GM19395 (cell line): ENCODE measurements around the gene THAP12.
"Not testable (repeated sequence)": the region's sequence is repeated elsewhere in the genome, so short reads cannot be mapped to it uniquely, and the experiment has no call there.

ENCODE experiments used
- ATAC-seq: cut with Tn5 transposase; IDR thresholded peaks from one replicate; pipeline ENCODE4 v1.9.1; 2021; ENCODE audit warnings: mild to moderate bottlenecking, moderate library complexity; ENCODE audit not compliant: unreplicated experiment

The THAP12 gene, protein sequence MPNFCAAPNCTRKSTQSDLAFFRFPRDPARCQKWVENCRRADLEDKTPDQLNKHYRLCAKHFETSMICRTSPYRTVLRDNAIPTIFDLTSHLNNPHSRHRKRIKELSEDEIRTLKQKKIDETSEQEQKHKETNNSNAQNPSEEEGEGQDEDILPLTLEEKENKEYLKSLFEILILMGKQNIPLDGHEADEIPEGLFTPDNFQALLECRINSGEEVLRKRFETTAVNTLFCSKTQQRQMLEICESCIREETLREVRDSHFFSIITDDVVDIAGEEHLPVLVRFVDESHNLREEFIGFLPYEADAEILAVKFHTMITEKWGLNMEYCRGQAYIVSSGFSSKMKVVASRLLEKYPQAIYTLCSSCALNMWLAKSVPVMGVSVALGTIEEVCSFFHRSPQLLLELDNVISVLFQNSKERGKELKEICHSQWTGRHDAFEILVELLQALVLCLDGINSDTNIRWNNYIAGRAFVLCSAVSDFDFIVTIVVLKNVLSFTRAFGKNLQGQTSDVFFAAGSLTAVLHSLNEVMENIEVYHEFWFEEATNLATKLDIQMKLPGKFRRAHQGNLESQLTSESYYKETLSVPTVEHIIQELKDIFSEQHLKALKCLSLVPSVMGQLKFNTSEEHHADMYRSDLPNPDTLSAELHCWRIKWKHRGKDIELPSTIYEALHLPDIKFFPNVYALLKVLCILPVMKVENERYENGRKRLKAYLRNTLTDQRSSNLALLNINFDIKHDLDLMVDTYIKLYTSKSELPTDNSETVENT

DNA sequence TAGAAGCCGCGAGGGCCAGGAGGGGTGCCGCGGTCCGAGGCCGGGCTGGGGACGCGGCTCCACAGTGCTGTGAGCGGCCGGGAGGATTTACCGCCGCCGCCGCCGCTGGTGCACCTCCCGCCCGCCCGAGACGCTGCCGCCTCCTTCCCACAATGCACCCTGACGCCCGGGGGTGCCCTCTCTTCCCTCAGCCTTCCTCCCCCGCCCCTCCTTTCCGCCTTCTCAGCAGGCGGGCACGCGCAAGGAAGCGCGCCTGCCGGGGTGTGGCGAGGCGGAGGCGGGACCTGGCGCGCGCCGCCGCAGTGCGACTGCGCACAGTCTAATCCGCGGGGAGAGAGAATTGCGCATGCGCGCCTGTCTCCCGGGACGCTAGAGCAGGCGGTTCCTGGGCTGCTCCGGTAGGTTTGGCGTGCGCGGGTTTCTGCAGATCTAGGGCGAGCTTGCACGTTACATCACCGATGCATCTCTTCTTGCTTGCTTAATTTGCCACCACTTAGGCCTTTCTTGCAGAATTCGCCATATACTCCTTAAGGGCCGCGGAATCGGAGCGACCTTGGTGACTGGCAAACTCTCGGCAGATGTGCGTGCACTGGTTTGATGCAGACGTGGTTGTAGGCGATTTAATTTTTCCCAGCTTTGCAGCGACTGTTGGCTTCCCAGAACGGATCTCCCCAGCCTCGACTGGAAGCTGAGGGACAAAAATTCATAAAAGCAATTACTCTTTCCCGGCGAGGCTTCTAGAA, at the start of gene THAP12, which contains the start of gene GVQW3:
THAP12 (minus strand) TSS at position 156 of the 743 bp plus-strand sequence. CDS start 296 bp downstream, outside the sequence.
GVQW3 (plus strand) TSS at position 347 of the 743 bp plus-strand sequence. CDS start 506 bp downstream, outside the sequence.
- peak; percentile 73 for ATAC-seq

DNA sequence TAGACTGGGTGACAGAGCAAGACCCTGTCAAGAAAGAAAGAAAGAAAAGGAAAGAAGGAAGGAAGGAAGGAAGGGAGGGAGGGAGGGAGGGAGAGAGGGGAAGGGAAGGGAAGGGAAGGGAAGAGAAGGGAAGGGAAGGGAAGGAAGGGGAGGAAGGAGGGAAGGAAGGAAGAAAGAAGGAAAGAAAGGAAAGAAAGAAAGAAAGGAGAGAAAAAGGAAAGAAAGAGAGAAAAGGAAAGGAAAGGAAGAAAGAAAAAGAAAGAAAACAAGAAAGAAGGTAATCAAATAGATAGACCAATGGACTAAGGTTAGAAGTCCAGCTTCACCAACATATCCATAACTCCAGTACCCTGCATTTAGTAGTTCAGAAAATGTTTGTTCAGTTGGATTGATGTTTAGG, 45.7 kb upstream of the THAP12 start:
- no peak for ATAC-seq

DNA sequence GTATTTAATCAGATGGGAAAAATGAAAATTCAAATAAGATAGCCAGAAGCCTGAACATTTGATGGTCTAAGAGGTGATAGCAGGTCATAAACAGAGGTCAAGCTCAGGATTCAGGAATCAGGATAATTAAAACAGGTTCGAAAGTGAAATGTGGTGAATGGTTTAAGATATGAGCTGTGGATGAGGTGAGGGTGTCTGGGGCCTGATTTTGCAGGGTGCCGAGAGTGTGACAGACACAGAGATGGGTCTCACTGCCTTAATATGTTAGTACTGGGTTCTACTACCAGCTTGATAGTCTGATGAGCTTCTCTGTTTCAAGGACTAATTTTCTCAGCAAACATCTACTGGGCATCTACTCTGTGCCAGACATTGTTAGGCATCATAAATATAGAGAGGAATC, 44.0 kb upstream of the THAP12 start:
- ATAC-seq = peak; percentile 32

DNA sequence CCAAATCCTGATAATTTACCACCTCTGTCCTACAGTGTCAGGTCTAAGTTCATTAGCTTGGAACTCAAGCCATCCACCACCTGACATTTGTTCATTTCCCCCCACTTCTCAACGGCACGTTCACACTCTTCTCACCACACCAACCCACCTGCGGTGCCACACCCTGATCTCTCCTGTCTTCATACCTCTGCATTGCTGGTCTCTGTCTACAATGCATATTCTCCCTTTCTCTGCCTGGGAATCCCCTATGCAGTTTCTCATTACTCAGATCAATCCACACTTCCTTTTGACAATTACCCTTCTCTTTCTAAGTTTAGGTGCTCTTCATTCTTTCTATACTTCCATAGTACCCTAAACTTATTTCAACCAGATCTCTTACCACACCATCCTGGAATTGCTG, 43.4 kb upstream of the THAP12 start:
- ATAC-seq = peak; percentile 65

DNA sequence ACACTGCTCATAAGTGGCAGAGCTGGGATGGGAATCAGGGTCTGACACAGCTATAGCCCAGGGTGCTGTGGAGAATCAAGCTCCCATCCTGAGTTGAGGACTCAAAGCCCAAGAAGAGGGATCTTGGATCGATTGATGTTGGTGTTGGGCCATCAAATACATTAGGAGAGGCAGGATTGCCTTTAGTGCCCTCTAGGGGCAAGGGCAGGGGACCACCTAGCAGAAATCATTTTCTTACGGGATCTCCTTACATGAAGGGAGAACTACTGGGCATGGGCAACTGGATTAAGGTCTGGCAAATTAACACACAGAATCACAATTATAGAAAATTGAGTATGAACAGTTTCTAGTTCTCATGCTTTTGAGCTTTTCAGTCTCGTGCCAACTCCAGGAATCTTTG, 39.0 kb upstream of the THAP12 start:
- ATAC-seq = no peak

DNA sequence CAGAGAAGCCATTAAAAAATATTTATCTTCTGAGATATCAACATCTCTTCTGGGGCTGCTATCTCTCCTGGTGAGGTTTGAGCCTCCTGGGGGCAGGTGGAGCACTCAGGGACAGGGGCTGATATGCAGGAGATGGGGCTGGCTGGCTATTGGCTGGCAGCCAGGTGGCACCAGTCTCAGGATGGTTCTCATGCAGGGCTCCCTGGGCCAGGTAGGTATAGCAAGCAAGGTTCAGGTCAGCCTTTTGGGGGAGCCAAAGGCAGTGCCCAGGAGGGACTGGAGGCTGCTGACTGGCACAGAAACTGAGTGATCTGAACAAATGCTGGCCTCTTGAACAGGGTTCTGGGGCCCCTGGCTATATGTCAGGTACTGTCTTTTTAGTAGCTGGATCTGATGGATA, 34.1 kb upstream of the THAP12 start:
- ATAC-seq = no peak

DNA sequence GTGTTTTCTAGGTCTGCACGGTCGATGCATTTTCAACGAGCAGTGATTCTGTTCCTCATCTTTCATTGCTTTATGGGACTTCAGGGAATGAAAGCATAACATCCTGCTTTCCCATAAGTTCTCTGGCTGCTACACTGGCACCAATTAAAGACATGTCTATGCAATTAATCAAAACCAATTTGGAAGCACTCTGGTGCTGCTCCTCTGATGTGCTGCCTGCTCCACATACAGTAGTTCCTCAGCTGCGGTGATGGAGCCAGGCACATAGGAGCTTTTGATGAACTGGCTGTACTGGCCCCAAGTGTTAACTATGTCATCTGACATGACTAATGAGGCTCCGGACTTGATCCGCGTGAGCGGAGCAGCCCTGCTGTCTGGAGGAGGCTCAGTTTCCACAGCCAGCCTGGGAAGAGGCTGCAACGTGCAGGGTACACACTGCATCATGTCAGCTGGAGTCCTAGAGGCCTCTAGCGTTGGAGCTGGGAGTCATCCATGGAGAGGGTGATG, 30.0 kb upstream of the THAP12 start:
- ATAC-seq = no peak

DNA sequence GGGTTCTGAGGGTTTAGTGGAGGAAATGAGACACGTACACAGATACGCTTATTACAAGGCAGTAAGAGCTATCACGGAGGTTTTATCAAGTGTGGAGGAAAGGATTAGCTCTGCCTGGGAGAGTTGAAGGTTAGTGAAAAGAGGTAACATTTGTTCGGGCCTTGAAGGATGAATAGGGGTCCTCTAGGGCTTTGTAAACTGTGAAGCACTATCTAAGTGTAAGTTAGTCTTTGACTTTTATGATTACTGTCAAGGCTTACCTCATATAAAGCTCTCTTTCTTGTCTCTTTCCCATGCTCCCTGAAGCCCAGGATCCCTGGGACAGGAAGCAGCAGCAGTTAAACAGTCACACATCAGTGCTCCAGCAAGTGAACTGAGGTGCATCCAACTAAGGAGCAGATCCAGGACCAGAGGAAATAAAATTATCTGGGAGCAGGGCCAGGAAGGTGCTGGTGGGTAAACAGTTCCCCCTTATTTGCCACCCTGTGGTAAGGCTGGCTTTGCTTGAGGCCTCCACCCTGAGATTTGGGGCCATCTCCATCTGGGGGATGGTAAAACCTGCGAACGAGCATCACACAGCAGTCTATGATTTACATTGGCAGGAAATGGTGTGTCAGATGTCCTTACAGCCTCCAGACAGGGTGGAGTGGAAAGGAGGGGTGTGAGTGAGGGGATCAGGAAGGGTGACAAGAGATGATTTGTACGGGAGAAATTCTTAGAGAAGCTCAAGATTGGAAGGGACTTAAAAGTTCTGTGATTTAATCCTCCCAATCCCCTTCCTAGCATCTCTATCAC, 27.4 kb upstream of the THAP12 start:
- no peak for ATAC-seq

DNA sequence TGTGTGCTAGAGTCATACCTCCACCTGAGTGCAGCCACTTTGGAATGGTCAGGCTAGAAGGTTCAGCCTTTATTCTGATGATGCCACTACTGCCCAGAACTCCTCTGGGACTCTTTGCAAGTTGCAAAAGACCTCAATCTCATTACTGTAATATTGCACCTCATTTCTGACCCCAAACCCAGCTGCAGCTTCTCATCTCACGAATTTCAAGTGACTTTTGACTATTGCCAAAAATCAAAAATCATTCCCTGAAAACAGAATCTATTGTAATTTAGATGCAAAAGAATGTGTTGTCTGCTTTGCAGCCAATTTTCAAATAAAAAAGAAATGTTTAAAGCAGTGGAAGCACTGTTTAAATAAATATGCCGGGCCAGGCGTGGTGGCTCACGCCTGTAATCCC, 25.4 kb upstream of the THAP12 start:
- no peak for ATAC-seq

DNA sequence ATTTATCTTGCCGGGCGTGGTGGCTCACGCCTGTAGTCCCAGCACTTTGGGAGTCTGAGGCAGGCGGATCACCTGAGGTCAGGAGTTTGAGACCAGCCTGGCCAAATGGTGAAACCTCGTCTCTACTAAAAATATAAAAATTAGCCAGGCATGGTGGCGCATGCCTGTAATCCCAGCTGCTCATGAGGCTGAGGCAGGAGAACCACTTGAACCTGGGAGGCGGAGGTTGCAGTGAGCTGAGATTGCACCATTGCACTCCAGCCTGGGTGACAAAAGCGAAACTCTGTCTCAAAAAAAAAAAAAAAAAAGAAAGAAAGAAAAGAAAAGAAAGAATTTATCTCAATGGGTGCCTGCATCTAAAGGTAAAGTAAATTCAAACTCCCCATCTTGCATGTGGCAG, 20.6 kb upstream of the THAP12 start:
- ATAC-seq = not testable (repeated sequence)

DNA sequence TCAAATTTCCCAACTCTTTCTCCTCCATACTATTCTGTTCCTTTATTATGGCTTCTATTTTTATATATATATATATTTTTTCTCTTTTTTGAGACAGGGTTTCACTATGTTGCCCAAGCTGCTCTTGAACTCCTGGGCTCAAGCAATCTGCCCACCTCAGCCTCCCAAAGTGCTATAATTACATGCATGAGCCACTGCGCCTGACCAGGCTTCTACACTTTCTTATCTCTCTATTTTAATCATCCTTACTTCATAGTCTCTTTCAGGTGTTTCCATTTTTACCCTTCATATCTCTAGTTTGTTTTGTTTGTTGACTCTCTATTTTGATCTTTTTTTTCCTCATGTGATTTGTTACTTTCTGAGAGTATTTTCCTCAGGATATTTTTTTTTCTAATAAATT, 20.0 kb upstream of the THAP12 start:
- no peak for ATAC-seq

DNA sequence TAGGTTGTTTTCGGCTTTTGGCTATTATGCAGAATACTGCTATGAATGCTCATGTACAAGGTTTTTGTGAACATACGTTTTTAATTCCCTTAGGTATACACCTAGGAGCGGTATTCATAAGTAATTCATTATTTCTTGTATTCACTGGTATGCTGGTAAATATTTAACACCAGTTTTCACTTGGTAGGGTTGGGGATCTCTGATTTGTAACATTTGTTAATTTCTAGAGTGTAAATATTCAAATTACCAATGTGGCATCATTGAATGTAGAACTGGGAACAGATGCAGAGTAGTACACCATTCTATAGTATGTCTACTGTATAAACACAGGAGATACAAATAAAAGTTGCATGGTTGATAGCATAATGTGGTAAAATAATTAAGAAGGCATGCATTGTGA, 16.5 kb upstream of the THAP12 start:
- peak; percentile 57 for ATAC-seq

DNA sequence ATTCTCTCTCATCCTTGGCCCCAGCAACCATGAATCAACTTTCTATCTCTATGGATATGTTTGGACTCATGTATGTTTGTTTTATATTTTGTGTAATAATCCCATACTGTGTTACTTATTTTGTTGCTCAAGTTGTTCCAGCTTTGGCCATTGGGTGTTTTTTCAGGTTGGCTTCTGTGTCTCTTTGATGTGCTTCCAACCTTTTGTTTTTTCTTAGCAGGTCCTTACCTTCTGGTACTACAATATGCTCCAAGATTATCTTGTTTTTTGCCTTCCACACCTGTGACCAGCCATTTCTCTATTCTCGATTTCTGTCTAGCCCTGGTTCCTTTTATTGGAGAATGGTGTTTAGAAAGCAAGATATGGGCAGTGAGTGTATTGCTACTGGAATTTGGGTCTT, 14.4 kb upstream of the THAP12 start:
- ATAC-seq = no peak

DNA sequence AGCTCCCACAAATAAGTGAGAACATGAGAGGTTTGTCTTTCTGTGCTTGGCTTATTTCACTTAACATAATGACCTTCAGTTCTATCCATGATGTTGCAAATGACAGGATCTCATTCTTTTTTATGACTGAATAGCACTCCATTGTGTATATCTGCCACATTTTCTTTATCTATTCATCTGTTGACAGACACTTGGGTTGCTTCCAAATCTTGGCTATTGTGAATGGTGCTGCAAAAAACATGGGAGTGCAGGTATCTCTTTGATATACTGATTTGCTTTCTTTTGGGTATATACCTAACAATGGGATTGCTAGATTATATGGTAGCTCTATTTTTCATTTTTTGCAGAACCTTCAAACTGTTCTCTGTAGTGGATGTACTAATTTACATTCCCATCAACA, 13.5 kb upstream of the THAP12 start:
- no peak for ATAC-seq

DNA sequence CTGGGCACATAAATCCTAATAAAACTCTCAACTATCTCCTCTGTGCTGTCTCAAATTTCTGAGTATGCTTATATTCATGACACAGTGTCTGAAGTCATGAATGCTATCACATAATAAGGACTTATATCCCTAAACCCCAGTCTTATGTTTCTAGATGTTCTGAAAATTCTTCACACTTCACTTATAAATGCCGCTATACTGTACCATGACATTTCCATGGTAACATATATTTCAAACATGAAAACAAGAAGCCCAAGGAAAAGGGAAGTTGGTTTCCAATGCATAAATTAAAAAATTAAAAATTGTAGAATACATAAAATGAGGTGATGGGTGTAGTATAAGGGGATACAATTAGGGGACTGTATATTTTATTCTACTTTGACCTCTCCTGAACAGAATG, 11.9 kb upstream of the THAP12 start:
- no peak for ATAC-seq

DNA sequence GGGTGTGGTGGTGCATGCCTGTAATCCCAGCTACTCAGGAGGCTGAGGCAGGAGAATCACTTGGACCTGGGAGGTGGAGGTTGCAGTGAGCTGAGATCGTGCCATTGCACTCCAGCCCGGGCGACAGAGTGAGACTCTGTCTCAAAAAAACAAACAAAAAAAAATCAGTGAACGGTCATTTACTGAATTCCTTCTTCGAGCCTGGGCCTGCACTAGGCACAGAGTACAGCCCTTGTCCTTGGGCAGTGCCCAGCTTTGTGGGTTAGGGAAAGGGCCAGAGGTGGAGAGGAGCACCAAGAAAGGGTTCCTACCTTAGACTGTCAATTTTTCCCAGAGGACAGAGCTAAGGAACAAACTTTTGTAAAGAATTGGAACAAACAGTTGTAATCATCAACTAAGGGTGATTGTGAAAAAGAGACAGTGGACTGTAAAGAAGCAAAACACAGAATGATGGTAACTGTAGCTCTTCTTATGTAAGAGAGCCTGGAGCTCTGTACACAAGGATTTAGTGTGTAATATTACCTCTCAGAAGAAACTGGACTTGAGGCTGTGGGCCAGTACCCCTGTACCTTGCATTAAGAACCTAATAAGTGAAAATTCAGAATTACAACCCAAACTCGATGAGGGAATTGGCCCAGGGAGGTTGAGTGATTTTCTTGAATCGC, 11.0 kb upstream of the THAP12 start:
- ATAC-seq = no peak

DNA sequence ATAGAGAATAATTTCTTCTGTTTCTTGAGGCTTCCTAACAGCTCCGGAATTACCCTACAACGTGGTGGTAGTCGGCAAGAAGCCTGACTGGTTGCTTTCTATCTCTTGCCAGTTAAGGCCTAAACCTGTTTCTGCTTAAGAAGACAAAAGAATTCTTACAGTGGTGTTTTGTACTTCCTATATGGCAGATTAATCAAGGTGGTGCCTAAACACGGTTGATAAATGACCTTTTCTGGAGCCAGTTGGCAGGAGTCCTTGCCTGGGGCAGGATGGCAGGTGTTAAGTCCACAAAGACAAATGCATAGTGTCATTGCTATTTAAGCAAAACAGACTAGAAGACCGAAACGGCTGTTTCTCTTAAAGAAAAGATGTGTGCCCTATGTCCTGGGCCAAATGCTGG, 10.1 kb upstream of the THAP12 start:
- ATAC-seq = no peak

DNA sequence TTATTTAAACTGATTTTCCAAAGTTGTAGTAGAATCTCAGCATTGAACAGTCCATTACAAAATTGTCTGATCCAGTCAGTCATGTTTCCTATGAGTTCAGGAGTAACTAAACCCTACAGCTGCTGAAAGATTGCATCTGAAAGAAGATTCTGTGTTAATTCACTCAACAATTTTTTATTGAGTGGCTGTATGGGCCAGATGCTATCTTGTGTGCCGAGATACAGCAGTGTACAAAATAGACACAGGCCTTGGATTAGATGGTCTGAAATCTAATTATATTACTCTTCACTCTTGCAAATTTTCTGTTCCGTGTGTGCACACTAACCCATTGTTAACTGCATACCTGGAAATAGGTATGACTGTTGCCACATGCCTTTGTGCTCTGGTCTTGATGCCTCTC, 7.5 kb upstream of the THAP12 start:
- no peak for ATAC-seq

DNA sequence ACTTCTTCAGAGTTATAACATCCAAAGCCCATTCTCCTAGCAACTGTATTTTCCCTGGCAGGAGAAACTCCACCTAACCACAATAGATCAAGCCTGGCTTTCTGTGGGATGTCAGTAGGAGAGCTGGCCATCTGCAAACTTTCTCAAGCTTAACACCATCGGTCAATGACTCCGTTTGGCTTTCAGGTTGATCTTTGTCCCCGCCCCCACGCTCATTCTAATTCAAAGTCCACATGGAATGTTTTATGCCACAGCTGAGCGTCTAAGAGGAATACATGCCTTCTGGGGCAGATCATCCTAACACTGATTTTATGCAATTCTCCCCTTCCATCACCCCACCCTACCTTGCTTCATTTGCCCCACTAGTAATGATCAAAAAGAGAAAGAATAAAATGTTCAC, 5.0 kb upstream of the THAP12 start:
- ATAC-seq = no peak

DNA sequence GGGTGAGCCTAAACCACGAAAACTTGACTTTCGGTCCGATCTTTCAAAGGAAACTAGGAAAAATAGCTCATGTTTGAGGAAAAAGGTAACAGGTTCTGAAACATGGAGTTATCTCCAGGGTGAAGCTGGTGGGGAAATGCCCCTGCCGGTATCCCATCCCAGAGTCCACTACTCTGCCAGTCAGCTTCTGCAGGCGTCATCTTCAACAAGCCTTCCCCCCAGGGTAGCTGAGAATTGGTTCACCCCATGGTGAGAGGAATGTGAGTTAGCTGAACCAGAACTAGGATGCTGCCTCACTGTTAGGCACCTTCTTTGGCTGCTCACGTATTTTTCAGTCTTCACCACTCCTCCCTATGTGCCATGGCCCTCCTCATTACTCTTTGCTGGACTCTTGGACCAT, 1.3 kb upstream of the THAP12 start:
- no peak for ATAC-seq
